Stimulated activated CD8-positive, alpha-beta memory T cell treated with anti-CD3 and anti-CD28 coated beads, Interleukin-15, amount 100 ng/mL, for 4 hours (primary cell): ENCODE data around the gene SPC24.

Experiments used
- DNase-seq, 2 donors: peaks; one replicate each; pipeline ENCODE4 v3.0.0-alpha.2; 2020; ENCODE audit warnings: low read depth in 2 of 2

Gene SPC24

GRCh38 chr19:11155373-11156120 is at the start of gene SPC24:
Gene SPC24, minus strand, starts transcription at chr19:11155782. Its CDS starts 6 bp downstream, at chr19:11155776.
- peak; percentile 71 to 81 for DNase-seq

DNA sequence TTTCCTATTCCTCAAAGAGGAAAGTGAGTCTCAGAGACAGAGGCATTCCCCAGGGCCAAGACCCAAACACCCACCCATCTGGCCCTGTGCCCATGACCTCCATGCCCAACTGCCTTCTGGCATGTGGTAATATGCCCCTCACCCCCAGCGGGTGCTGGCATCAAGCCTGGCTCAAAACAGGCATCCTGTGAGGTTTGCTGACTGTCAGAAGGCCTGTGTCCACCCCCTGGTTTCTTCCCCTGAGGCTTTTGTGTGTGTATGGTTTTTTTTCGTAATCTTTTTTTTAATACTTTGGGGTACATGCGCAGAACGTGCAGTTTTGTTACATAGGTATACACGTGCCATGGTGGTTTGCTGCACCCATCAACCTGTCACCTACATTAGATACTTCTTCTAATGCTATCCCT is 49.4 kb upstream of the SPC24 start:
- no peak for DNase-seq

GRCh38 chr19:11204076-11204602 is 48.6 kb upstream of the SPC24 start:
- DNase-seq, result no peak

DNA sequence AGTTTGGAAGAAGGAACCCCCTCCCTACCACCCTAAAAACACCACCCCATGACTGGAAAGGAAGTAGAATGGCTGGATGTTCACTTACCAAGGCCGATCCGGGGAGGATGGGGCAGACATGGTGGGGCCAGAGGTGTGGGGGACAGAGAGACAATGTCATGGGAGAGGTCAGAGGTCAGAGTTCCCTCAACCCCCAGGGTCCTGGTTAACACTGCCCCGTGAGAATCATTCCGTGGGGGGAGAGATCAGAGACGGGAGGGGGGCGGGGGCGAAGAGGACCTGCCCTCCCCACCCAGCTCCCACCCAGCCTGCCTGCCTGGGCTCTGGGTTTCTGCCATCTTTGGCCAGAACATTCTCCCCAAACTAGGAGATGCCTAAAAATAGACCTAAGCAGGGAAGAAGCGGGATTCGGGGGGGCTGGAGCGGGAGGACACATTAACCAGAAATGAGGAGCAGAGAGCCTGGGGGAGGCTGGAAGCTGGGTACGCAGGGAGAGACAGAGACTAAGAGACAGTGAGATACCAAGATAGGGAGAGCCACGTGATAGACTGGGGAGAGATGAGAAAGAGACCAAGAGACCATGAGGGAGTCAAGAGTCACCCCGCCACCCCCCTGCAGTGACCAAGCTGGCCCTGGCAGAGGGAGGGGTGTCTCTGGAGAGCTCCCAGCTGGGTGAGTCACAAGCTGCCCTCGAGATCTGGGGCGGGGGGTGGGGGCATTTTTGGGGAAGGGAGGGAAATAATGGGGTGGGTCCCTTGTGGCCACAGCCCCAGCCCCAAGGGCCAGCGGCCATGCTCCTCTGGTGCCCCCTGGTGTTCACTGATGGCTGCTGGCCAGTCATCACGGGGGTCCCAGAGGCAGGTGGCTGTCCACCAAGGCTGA is 47.9 kb upstream of the SPC24 start:
- DNase-seq, result no peak

GRCh38 chr19:11202488-11203193 is 47.1 kb upstream of the SPC24 start:
- no peak for DNase-seq

- no peak for DNase-seq
These were observed 46.2 kb upstream of the SPC24 start for GRCh38 chr19:11201791-11202190.

DNA sequence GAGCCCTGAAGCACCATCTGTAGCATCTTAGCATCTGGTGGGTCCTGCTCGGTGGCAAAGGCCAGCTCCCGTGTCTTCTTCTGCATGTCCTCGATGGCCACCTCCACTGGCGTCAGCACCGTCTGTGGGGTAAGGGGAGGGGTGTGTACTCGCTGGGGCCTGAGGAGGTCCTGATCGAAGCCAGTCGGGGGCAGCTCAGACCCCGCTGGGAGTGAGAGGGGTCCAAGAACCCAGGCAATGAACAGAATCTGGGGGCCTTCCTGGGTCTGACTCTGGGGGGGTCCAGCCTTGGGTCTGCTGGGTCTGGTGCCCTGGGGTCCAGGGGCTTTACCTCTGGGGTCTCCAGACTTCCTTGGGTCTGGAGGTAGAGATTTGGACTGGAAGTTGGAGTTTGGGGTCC is 45.3 kb upstream of the SPC24 start:
- DNase-seq, result no peak

GRCh38 chr19:11200015-11200574 is 44.5 kb upstream of the SPC24 start:
- no peak for DNase-seq

GRCh38 chr19:11199517-11199916 is 43.9 kb upstream of the SPC24 start:
- DNase-seq, result no peak

DNA sequence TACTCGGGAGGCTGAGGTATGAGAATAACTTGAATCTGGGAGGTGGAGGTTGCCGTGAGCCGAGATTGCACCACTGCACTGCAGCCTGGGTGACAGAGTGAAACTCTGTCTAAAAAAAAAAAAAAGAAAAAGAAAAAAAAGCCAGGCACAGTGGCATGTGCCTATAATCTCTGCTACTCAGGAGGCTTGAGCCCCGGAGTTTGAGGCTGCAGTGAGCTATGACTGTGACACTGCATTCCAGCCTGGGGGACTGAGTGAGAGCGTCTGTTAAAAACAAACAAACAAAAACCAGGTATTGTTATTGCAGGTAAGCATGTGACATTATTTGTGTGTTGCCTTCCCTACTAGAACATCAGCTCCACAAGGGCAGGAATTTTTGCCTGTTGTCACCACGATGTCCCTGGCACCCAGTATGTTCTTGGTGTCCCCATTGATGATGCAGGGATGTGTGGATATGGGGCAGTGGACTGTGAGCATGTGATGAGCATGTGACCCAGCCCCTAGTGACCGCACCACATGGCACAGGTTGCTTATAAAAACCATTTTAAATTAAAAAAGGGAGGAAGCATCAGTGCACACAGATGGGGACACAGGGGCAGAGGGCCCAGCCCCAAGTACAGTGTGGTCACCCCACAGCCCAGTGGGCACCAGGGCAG is 43.3 kb upstream of the SPC24 start:
- no peak for DNase-seq

- no peak for DNase-seq
These were observed 42.6 kb upstream of the SPC24 start for GRCh38 chr19:11198175-11198534.

- DNase-seq, result peak; percentile 30 to 57
These were observed 42.0 kb upstream of the SPC24 start, which contains the start of gene KANK2 for GRCh38 chr19:11197291-11198174. Gene KANK2, minus strand, starts transcription at chr19:11197545. Its CDS starts 3,034 bp downstream, at chr19:11194511.

DNA sequence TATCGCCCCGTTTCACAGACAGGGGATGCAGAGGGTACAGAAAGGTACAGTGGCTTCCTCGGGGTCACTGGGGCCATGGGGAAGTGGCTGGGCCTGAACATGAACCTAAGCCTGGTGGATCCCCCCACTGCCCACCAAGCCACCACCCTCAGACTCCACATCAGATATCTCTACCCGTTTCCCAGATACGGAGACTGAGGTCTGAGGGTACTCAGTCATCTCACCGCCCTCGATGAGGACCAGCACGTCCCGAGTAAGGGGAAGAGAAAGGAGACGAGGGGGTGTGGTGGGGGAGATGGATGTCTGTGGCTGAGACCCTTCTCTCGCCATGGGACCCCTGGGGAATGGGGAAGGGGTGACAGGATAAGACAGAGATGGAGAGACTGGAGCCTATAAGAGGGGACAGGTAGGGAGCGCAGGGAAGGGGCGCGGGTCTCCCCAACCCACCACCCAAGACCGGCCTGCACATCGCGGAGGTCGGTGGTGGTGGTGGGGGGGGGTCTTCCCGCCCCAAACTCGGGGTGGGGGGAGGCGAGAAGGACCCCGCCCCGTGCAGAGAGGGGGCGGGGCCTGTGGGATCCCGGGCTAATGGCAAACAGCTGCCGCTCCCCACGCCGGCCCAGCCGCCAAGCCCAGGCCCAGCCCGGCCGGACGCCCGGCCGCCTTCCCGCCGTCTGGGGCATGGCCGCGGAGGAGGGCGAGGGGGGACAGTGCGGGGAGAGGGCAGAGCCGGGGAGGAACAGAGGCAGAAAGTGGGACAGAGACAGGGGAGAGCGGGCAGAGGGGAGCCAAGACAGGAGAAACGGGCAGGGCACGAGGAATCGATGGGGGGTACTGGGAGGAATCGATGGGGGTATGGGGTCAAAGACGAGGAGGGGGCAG is 41.1 kb upstream of the SPC24 start:
- DNase-seq, result no peak

DNA sequence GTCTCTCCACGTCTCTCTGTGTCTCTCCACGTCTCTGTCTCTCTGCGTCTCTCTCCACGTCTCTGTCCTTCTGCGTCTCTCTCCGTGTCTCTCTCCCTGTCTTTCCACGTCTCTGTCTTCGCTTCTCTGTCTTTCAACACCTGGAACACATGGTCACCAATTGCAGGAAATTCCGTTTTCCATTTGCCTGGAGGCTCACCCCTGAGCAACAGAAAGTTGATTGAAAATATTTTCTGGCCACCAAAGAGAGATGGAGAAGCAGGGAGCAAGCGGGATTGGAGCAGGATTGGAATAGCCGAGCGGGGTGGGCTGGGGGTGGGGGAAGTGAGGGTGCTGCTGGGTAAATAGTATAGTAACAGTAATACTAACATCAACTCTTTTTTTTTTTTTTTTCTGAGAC is 40.1 kb upstream of the SPC24 start:
- no peak for DNase-seq

- no peak for DNase-seq
These were observed 39.3 kb upstream of the SPC24 start for GRCh38 chr19:11194656-11195558.

DNA sequence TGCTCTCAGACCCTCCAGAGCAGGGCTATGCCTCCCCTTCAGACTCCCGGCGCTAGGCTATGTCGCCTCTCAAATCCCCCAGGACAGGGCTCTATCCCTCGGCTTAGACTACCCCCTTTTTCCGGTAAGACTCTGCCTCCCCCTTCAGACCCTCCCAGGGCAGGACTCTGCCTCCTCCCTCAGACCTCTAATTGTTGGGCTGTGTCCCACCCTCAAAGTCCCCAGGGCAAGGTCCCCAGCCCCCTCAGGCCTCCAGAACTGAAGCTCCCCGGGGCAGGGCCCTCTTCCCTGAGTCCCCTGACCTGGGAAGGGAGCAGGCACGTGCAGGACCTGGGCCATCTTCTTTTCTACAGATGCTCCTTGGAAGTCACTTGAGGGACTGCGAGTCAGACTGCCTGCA is 38.6 kb upstream of the SPC24 start:
- DNase-seq, result no peak

DNA sequence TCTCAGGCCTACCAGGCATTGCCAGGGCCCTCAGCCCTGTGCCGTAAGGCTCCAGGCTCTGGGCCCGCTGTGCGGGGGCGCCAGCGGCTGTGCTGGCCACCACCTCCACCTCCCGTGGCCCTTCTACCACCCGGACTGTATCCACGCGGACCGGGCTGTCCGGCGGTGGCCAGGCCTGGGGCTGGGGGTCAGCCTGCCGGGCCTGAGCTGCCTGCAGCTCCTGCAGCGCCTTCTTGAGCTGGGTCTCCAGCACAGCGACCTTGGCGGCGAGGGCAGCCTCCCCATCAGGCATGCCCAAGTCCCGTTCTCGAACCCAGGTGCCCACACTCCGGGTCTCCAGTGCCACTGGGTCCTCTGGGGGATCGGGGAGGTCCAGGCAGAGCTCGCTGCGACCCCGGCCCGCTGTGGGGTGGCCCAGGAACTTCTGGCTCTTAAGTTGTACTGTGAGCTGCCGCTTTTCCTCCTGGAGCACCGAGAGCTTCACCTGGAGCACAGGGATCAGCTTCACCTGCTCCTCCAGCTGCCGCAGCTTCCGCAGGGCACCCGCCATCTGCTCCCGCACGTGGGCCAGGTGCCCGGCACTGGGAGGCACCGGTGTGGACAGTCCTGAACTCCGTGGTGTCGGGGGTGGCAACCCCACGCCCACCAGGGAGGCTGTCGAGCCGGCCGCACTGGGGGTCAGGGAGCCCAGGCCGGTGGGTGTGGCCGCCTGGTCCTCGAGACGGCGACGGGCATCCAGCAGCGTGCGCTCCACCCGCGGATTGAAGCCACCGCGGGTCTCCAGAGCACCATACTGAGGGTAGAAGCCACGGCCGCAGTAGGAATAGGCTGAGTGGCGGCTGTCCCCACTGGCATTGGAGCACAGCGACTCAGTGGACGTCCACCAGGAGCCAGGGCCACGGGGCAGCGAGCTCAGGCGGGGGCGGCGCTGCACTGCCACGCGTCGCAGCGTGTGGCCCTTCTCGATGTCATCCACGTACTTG is 37.7 kb upstream of the SPC24 start:
- no peak for DNase-seq
